Upper lobe of left lung (tissue), 6 donors: Measurements from ENCODE around the gene ARID1B. TPM values are rescaled to one million over a fixed set of nuclear protein-coding genes. Genes with fewer than 3 reads are reported as not detected.
"Not testable (repeated sequence)": the region's sequence is repeated elsewhere in the genome, so short reads cannot be mapped to it uniquely, and the experiment has no call there.

Experiments used
- ATAC-seq, 2 donors: fragments of 200-7000 bp; cut with Tn5 transposase; one replicate each; pipeline ENCODE4 v1.9.1; 2022; ENCODE audit warnings: mild to moderate bottlenecking in 2 of 2, moderate library complexity in 2 of 2; ENCODE audit not compliant: low FRiP score in 2 of 2
- DNase-seq, 2 donors: peaks; one replicate each; pipeline ENCODE4 v3.0.0-alpha.2; 2019 to 2020
- H3K27ac ChIP-seq, 4 donors: fragments of 200-600 bp; sonication (generic); one replicate each; pipeline ENCODE4 v1.5.1; 2016 to 2019
- H3K27me3 ChIP-seq, 4 donors: fragments of 200-600 bp; sonication (generic); one replicate each; pipeline ENCODE4 v1.5.1; 2017 to 2019
- H3K36me3 ChIP-seq, 4 donors: fragments of 200-600 bp; sonication (generic); one replicate each; pipeline ENCODE4 v1.5.1; 2016 to 2019
- H3K4me1 ChIP-seq, 4 donors: fragments of 200-600 bp; sonication (generic); one replicate each; pipeline ENCODE4 v1.5.1; 2018 to 2019
- H3K4me3 ChIP-seq, 4 donors: fragments of 200-600 bp; sonication (generic); one replicate each; pipeline ENCODE4 v1.5.1; 2017 to 2019; ENCODE audit warnings: mild to moderate bottlenecking in 2 of 4, moderate library complexity in 1 of 4
- H3K9me3 ChIP-seq, 4 donors: fragments of 200-600 bp; sonication (generic); one replicate each; pipeline ENCODE4 v1.5.1; 2018 to 2019
- EP300 ChIP-seq, 4 donors: sonication (generic); formaldehyde crosslinking; IDR thresholded peaks; one replicate each; pipeline ENCODE4 v1.5.1; 2017; ENCODE audit warnings: antibody characterized with exemption in 4 of 4, control low read depth in 2 of 4
- POLR2A ChIP-seq, 4 donors: fragments of 450-650 bp; IDR thresholded peaks; one replicate each; pipeline ENCODE4 v1.5.1; 2016 to 2017; ENCODE audit warnings: antibody characterized with exemption in 4 of 4, mild to moderate bottlenecking in 2 of 4
- POLR2AphosphoS5 ChIP-seq, 2 donors: sonication (generic); formaldehyde crosslinking; IDR thresholded peaks; one replicate each; pipeline ENCODE4 v1.5.1; 2017; ENCODE audit warnings: antibody characterized with exemption in 2 of 2
- WGBS, 2 donors: methylation state at CpG; one replicate each; pipeline ENCODE4 v1.1.5; 2017 to 2018; 5-methylcytosine and 5-hydroxymethylcytosine counted together
- total RNA-seq, 6 donors: library from RNA; depleted of rRNA in 4 of 6; stranded (reverse); fragments of >200 nt in 4 of 6; gene quantifications; one replicate each; pipeline versions ENCODE4 v1.1.0 to v1.2.1, GENCODE V29; 2016 to 2021
- TF ChIP-seq, protein P1 (sequence below), 6 experiments: fragments of 450-650 bp in 4 of 6; fragments of 200-600 bp in 2 of 6; sonication (generic) in 2 of 6; IDR thresholded peaks; one replicate each; pipeline ENCODE4 v1.5.1; 2016 to 2019; ENCODE audit warnings: antibody characterized with exemption in 6 of 6
- donor health status: DM: no; HTN: no; CAD: no; lungs with moderate emphysema.
- donor health status: DM: no; HTN: yes; CAD: no; lungs with severe emphysema.

Gene ARID1B
- total RNA-seq, 6 donors from 2014 or later, result 66.4 to 168 (median 109) TPM

DNA sequence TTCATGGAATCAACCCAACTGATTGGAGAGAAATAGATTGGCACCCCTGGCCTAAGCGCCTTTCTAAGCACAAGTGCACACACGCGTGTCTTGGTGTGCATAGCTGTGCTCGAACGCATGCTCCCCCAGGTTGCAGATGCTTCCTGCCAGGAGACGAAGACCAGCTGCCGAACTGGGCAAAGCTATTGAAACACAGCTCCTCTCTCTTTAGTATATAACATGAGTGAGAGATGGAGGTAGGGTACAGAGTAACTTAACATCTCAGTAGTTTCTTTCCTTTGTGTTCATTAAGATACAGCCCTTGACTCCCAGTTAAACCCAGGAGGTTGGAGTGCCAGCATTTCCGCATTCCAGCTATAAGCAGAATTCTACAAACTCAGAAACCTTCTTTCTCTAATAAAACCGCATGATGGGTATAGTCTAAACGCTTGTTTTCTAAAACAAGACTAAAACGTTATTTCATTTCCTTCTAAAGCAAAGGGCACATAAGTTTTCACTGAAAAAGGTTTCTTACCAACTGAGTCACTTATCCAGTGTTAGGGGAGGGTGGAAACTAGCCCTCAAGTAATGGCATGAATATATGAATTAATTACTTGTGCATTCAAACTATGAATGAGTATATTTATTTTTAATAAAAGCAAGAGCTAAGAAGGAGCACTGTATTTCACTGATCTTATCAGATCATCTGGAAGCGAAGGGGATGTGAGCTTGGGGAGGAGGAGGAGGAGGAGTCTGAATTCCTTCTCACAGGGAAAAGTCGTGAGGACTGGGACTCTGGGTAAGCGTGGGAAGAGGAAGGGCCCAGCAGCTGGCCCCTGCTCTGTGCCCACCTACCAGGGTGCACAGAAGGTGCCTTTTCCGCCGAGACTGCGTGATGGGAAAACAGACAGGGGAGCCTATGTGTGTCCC is 367.0 kb downstream of the ARID1B start:
- no peaks in the 10 kb centered on the region for H3K27me3 ChIP-seq
- H3K36me3 ChIP-seq, result peaks cover 4 to 27% (median 12%) of the 10 kb centered on the region in 4 donors
- H3K4me3 ChIP-seq, result no peak overlapping the region
- H3K4me1 ChIP-seq, result peaks cover 25 to 31% (median 27%) of the 10 kb centered on the region in 4 donors
- ATAC-seq, result no peak
- no peaks in the 10 kb centered on the region for H3K9me3 ChIP-seq
- H3K27ac ChIP-seq, result peak overlapping the region; percentile 4 to 19 (median 8)
- 63 to 71% methylated on average over 17 of the region's 17 CpGs for WGBS, 2 donors
- DNase-seq, result no peak
- TF ChIP-seq POLR2A (IDR thresholded peaks at IDR 0.05), result no peak
- no peak for TF ChIP-seq EP300 (IDR thresholded peaks at IDR 0.05)
- TF ChIP-seq POLR2AphosphoS5 (IDR thresholded peaks at IDR 0.05), result no peak
- TF ChIP-seq, protein P1, sequence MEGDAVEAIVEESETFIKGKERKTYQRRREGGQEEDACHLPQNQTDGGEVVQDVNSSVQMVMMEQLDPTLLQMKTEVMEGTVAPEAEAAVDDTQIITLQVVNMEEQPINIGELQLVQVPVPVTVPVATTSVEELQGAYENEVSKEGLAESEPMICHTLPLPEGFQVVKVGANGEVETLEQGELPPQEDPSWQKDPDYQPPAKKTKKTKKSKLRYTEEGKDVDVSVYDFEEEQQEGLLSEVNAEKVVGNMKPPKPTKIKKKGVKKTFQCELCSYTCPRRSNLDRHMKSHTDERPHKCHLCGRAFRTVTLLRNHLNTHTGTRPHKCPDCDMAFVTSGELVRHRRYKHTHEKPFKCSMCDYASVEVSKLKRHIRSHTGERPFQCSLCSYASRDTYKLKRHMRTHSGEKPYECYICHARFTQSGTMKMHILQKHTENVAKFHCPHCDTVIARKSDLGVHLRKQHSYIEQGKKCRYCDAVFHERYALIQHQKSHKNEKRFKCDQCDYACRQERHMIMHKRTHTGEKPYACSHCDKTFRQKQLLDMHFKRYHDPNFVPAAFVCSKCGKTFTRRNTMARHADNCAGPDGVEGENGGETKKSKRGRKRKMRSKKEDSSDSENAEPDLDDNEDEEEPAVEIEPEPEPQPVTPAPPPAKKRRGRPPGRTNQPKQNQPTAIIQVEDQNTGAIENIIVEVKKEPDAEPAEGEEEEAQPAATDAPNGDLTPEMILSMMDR (IDR thresholded peaks at IDR 0.05), result no peak

DNA sequence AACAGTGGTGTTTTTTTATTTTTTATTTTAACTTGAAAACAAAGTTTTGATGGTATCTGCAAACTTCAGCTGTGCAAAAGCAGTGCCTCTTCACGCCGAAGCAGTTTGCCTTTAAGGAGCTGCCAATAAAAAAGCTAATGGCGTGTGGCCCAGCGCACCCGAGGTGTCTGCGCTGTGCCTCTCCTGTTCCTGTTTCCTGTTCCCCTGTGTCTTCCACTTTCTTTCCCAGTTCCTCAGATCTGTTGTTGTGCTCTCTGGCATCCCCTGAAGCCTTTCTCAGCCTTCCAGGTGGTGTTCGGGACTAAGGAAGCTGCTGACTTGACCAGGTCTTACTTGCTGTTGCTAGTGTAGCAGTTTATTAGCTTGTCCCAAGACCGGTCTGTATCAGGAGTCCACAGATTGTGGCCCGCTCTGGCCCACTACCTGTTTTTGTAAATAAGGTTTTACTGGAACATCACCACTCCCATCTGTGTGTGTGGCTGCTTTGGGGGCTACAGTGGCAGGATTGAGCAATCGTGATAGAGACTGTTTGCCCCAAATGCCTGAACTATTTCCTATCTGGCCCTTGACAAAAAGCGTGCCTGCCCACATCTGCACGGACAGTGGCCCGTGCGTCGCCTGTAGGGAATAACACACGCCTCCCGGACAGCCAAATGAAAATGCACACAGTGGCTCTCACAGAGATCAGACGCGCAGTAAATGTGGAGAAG is 367.8 kb downstream of the ARID1B start:
- 43 to 61% methylated on average over 17 to 19 of the region's 19 CpGs for WGBS, 2 donors
- Histone ChIP-seq H3K4me1 (peaks cover 25 to 31% (median 27%) of the 10 kb centered on the region in 4 donors), H3K36me3 (peaks cover 4 to 28% (median 13%) of the 10 kb centered on the region in 4 donors), H3K9me3 (no peaks in the 10 kb centered on the region), H3K27me3 (no peaks in the 10 kb centered on the region), H3K4me3 (no peak overlapping the region), H3K27ac (peak overlapping the region in 3 of 4 donors; percentile 7 to 28 (median 19))
- DNase-seq, result no peak
- ATAC-seq, result no peak
- TF ChIP-seq, protein P1 (IDR thresholded peaks at IDR 0.05), result no peak
- TF ChIP-seq POLR2AphosphoS5 (IDR thresholded peaks at IDR 0.05) (no peak), POLR2A (IDR thresholded peaks at IDR 0.05) (no peak), EP300 (IDR thresholded peaks at IDR 0.05) (no peak)

DNA sequence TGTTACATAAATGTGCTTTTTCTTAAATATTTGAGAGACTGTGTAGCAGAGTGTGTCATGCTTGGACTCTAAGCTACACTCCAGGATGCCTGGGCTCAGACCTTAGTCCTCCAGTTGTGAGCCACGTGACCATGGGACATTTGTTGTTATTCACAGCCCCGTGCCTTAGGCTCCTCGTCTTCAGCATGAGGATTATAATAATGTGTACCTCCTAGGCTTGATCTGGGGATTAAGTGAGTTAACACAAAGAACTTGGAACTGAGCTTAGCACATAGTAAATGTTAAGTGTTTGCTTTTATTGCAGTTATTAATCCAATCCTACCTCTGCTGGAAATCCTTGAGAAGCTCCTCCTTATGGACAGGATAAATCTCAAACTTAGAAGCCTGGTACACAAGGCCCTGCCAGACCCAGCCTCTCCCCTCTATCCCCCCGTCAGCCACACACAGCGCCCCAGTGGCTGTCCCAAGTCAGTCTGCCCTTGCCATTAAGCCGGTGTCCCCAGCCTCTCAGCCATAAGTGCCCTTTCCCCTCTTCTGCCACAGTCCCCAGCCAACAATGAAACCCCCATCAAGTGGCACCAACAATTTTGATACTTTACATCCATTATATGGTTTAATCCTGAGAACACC is 368.6 kb downstream of the ARID1B start:
- TF ChIP-seq POLR2A (IDR thresholded peaks at IDR 0.05) (no peak), POLR2AphosphoS5 (IDR thresholded peaks at IDR 0.05) (no peak), EP300 (IDR thresholded peaks at IDR 0.05) (no peak)
- TF ChIP-seq, protein P1 (IDR thresholded peaks at IDR 0.05), result no peak
- Histone ChIP-seq H3K27me3 (no peaks in the 10 kb centered on the region), H3K4me3 (no peak overlapping the region), H3K4me1 (peaks cover 25 to 31% (median 27%) of the 10 kb centered on the region in 4 donors), H3K27ac (peak overlapping the region in 3 of 4 donors; percentile 11 to 28 (median 19)), H3K36me3 (peaks cover 8 to 27% (median 12%) of the 10 kb centered on the region in 4 donors), H3K9me3 (no peaks in the 10 kb centered on the region)
- 64 to 73% methylated on average over 6 of the region's 6 CpGs for WGBS, 2 donors
- peak in 1 of 2 donors; percentile 36 for ATAC-seq
- peak in 1 of 2 donors; percentile 48 for DNase-seq

DNA sequence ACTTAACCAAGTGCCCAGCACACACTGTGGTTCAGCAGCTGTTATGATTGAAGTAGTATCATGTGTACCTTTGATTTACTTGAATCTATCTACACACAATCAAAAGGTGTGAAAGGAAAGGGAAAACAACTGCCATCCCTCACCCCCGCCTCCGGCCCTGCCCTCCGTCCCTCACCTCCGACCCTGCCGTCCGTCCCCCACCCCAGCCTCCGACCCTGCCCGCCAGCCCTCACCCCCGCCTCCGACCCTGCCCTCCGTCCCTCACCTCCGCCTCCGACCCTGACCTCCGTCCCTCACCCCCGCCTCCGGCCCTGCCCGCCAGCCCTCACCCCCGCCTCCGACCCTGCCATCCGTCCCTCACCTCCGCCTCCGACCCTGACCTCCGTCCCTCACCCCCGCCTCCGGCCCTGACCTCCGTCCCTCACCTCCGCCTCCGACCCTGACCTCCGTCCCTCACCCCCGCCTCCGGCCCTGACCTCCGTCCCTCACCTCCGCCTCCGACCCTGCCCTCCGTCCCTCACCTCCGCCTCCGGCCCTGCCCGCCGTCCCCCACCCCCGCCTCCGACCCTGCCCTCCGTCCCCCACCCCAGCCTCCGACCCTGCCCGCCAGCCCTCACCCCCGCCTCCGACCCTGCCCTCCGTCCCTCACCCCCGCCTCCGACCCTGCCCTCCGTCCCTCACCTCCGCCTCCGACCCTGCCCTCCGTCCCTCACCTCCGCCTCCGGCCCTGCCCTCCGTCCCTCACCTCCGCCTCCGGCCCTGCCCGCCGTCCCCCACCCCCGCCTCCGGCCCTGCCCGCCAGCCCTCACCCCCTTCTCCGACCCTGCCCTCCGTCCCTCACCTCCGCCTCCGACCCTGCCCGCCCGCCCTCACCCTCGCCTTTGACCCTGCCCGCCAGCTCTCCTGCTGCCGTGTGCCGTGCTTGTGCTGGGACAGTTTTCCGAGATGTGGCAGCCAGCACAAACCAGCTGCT is 370.2 kb downstream of the ARID1B start:
- H3K4me3 ChIP-seq, ATAC-seq, H3K27ac ChIP-seq, H3K27me3 ChIP-seq, H3K9me3 ChIP-seq: not testable (repeated sequence)
- peaks cover 8 to 27% (median 16%) of the 10 kb centered on the region in 4 donors for H3K36me3 ChIP-seq
- H3K4me1 ChIP-seq, result peaks cover 25 to 31% (median 27%) of the 10 kb centered on the region in 4 donors
- peak in 1 of 2 donors; percentile 50 for DNase-seq
- WGBS, 2 donors, result 94 to 96% methylated on average over 13 to 42 of the region's 74 CpGs
